A549 (cell line): ENCODE data around the gene PPP4R4.
A peak's percentile ranks its signal among the peaks of the same experiment; 100 is the strongest.

Source experiments
- CEBPB ChIP-seq, 2 experiments: fragments of >200 bp in 1 of 2; sonication (Bioruptor Twin) in 1 of 2; formaldehyde crosslinking in 1 of 2; IDR thresholded peaks; 2 replicates each; pipeline ENCODE4 v1.6.1; 2012 to 2016
- RAD21 ChIP-seq, 2 experiments: fragments of >200 bp in 1 of 2; sonication (Bioruptor Twin) in 1 of 2; formaldehyde crosslinking in 1 of 2; IDR thresholded peaks in 1 of 2; conservative IDR thresholded peaks in 1 of 2; 2 replicates in 1 of 2; 3 replicates in 1 of 2; pipeline ENCODE4 v1.6.1; 2012 to 2018; ENCODE audit warnings: inconsistent platforms in 1 of 2
- TF ChIP-seq, protein P1 (sequence below): fragments of >200 bp; sonication (Bioruptor Twin); formaldehyde crosslinking; IDR thresholded peaks from 3 replicates; pipeline ENCODE4 v1.5.1; 2016

DNA sequence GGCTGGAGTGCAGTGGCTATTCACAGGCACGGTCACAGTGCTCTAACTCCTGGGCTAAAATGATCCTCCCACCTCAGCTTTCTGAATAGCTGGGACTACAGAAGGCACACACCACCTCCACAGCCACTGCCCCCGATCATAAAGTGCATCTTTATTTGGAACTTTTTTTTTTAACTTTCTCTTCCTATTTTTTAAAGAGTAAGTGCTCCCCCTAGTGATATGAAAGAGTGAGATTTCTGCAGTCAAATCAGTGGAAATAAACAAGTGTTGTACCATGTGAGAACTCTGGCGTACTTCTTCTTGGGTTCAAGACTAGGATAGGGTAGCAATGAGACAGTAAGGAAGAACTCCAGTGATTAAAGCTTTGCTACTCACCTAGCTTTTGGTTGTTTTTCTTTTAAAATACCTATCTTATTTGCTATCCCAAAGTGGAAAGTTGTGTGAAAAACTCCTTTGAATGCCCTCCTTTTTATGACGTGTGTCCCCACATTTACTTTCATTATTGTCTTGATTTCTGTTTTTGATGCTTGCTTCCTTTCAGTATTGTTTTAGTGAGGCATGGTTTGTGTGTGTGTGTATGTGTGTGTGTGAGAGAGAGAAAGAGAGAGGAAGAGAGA, 6.6 kb downstream of the PPP4R4 start:
- TF ChIP-seq, protein P1, sequence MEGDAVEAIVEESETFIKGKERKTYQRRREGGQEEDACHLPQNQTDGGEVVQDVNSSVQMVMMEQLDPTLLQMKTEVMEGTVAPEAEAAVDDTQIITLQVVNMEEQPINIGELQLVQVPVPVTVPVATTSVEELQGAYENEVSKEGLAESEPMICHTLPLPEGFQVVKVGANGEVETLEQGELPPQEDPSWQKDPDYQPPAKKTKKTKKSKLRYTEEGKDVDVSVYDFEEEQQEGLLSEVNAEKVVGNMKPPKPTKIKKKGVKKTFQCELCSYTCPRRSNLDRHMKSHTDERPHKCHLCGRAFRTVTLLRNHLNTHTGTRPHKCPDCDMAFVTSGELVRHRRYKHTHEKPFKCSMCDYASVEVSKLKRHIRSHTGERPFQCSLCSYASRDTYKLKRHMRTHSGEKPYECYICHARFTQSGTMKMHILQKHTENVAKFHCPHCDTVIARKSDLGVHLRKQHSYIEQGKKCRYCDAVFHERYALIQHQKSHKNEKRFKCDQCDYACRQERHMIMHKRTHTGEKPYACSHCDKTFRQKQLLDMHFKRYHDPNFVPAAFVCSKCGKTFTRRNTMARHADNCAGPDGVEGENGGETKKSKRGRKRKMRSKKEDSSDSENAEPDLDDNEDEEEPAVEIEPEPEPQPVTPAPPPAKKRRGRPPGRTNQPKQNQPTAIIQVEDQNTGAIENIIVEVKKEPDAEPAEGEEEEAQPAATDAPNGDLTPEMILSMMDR, result peak; percentile 73
- TF ChIP-seq RAD21 (conservative IDR thresholded peaks at IDR 0.05 in 1 of 2, IDR thresholded peaks at IDR 0.05 in 1 of 2) (peak; percentile 63 to 70), CEBPB (IDR thresholded peaks at IDR 0.05) (no peak)
